ENCODE results near the gene NUDT3.

The NUDT3 gene

GRCh38 chr6:34383656-34384320, 8.7 kb downstream of the NUDT3 start:
- no peaks in the 10 kb centered on the region for H3K9me2 ChIP-seq (ENCODE audit: low read depth, low read length)
- H3K4me2 ChIP-seq (ENCODE audit: low read length), result no peak overlapping the region; the same call in 1 of the 2 replicates
- no peaks in the 10 kb centered on the region for H3K36me3 ChIP-seq (ENCODE audit: insufficient read depth, low read length)
- H3F3A ChIP-seq (ENCODE audit: insufficient read depth, low read length), result no peaks in the 10 kb centered on the region
- TF ChIP-seq EZH2 (IDR thresholded peaks at IDR 0.05; ENCODE audit: borderline replicate concordance, low read length), result no peak
- TF ChIP-seq, protein P1, sequence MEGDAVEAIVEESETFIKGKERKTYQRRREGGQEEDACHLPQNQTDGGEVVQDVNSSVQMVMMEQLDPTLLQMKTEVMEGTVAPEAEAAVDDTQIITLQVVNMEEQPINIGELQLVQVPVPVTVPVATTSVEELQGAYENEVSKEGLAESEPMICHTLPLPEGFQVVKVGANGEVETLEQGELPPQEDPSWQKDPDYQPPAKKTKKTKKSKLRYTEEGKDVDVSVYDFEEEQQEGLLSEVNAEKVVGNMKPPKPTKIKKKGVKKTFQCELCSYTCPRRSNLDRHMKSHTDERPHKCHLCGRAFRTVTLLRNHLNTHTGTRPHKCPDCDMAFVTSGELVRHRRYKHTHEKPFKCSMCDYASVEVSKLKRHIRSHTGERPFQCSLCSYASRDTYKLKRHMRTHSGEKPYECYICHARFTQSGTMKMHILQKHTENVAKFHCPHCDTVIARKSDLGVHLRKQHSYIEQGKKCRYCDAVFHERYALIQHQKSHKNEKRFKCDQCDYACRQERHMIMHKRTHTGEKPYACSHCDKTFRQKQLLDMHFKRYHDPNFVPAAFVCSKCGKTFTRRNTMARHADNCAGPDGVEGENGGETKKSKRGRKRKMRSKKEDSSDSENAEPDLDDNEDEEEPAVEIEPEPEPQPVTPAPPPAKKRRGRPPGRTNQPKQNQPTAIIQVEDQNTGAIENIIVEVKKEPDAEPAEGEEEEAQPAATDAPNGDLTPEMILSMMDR (IDR thresholded peaks at IDR 0.05; ENCODE audit: low read length), result no peak
- peak overlapping the region; percentile 41 for H3K27ac ChIP-seq (ENCODE audit: low read depth, low read length, poor library complexity, severe bottlenecking)
- no peaks in the 10 kb centered on the region for H3K27me3 ChIP-seq (ENCODE audit: insufficient read depth, low read length)
- H2AFZ ChIP-seq (ENCODE audit: low read length), result no peak overlapping the region
- H3K4me1 ChIP-seq (ENCODE audit: insufficient read depth, low read length, severe bottlenecking), result peaks cover 31% of the 10 kb centered on the region
- H3K4me3 ChIP-seq (ENCODE audit: low read depth, low read length, poor library complexity, severe bottlenecking), result no peak overlapping the region
- no peaks in the 10 kb centered on the region for H4K20me1 ChIP-seq (ENCODE audit: insufficient read depth, low read length)
- H3K79me2 ChIP-seq (ENCODE audit: insufficient read depth, low read length), result peaks cover 97% of the 10 kb centered on the region
- H3K9me3 ChIP-seq (ENCODE audit: low read length), result no peaks in the 10 kb centered on the region
- no peak overlapping the region for H3K9ac ChIP-seq (ENCODE audit: low read length)

- no peak overlapping the region for H3K4me3 ChIP-seq (ENCODE audit: low read depth, low read length, poor library complexity, severe bottlenecking)
- no peaks in the 10 kb centered on the region for H3K27me3 ChIP-seq (ENCODE audit: insufficient read depth, low read length)
- H2AFZ ChIP-seq (ENCODE audit: low read length), result no peak overlapping the region
- H3K79me2 ChIP-seq (ENCODE audit: insufficient read depth, low read length), result peaks cover 97% of the 10 kb centered on the region
- no peaks in the 10 kb centered on the region for H3K9me3 ChIP-seq (ENCODE audit: low read length)
- no peaks in the 10 kb centered on the region for H3K9me2 ChIP-seq (ENCODE audit: low read depth, low read length)
- H3K9ac ChIP-seq (ENCODE audit: low read length), result no peak overlapping the region
- peak overlapping the region; percentile 41 for H3K27ac ChIP-seq (ENCODE audit: low read depth, low read length, poor library complexity, severe bottlenecking)
- no peak overlapping the region for H3K4me2 ChIP-seq (ENCODE audit: low read length)
- TF ChIP-seq EZH2 (IDR thresholded peaks at IDR 0.05; ENCODE audit: borderline replicate concordance, low read length), result no peak
- TF ChIP-seq, protein P1 (IDR thresholded peaks at IDR 0.05; ENCODE audit: low read length), result no peak
- no peaks in the 10 kb centered on the region for H3K36me3 ChIP-seq (ENCODE audit: insufficient read depth, low read length)
- peaks cover 27% of the 10 kb centered on the region for H3K4me1 ChIP-seq (ENCODE audit: insufficient read depth, low read length, severe bottlenecking)
- no peaks in the 10 kb centered on the region for H3F3A ChIP-seq (ENCODE audit: insufficient read depth, low read length)
- no peaks in the 10 kb centered on the region for H4K20me1 ChIP-seq (ENCODE audit: insufficient read depth, low read length)
Measured at GRCh38 chr6:34383161-34383631, 9.3 kb downstream of the NUDT3 start.

- no peaks in the 10 kb centered on the region for H3F3A ChIP-seq (ENCODE audit: insufficient read depth, low read length)
- H3K4me1 ChIP-seq (ENCODE audit: insufficient read depth, low read length, severe bottlenecking), result peaks cover 15% of the 10 kb centered on the region
- H3K27me3 ChIP-seq (ENCODE audit: insufficient read depth, low read length), result no peaks in the 10 kb centered on the region
- 0 out of 2 replicates have a peak, but pooled peaks cover 3% of the 10 kb centered on the region for H3K36me3 ChIP-seq (ENCODE audit: insufficient read depth, low read length)
- H3K9me3 ChIP-seq (ENCODE audit: low read length), result no peaks in the 10 kb centered on the region
- H3K9me2 ChIP-seq (ENCODE audit: low read depth, low read length), result no peaks in the 10 kb centered on the region
- H3K79me2 ChIP-seq (ENCODE audit: insufficient read depth, low read length), result peaks cover 95% of the 10 kb centered on the region
- no peak overlapping the region for H3K9ac ChIP-seq (ENCODE audit: low read length)
- no peak overlapping the region for H3K4me3 ChIP-seq (ENCODE audit: low read depth, low read length, poor library complexity, severe bottlenecking)
- no peak overlapping the region for H3K4me2 ChIP-seq (ENCODE audit: low read length)
- TF ChIP-seq, protein P1 (IDR thresholded peaks at IDR 0.05; ENCODE audit: low read length), result no peak
- TF ChIP-seq EZH2 (IDR thresholded peaks at IDR 0.05; ENCODE audit: borderline replicate concordance, low read length), result no peak
- no peak overlapping the region for H3K27ac ChIP-seq (ENCODE audit: low read depth, low read length, poor library complexity, severe bottlenecking)
- H2AFZ ChIP-seq (ENCODE audit: low read length), result no peak overlapping the region
- no peaks in the 10 kb centered on the region for H4K20me1 ChIP-seq (ENCODE audit: insufficient read depth, low read length)
Measured at GRCh38 chr6:34381081-34381480, 11.4 kb downstream of the NUDT3 start.

All from OCI-LY1 (cell line).